Anterior cingulate cortex (tissue), 58 donors: ENCODE measurements around the gene LGALS3BP.
"Not testable (repeated sequence)": the region's sequence is repeated elsewhere in the genome, so short reads cannot be mapped to it uniquely, and the experiment has no call there.

Experiments
- DNase-seq, 58 donors: peaks; one replicate each; lab custom pipeline; 2025; lab: John Stamatoyannopoulos, UW

LGALS3BP gene

DNA sequence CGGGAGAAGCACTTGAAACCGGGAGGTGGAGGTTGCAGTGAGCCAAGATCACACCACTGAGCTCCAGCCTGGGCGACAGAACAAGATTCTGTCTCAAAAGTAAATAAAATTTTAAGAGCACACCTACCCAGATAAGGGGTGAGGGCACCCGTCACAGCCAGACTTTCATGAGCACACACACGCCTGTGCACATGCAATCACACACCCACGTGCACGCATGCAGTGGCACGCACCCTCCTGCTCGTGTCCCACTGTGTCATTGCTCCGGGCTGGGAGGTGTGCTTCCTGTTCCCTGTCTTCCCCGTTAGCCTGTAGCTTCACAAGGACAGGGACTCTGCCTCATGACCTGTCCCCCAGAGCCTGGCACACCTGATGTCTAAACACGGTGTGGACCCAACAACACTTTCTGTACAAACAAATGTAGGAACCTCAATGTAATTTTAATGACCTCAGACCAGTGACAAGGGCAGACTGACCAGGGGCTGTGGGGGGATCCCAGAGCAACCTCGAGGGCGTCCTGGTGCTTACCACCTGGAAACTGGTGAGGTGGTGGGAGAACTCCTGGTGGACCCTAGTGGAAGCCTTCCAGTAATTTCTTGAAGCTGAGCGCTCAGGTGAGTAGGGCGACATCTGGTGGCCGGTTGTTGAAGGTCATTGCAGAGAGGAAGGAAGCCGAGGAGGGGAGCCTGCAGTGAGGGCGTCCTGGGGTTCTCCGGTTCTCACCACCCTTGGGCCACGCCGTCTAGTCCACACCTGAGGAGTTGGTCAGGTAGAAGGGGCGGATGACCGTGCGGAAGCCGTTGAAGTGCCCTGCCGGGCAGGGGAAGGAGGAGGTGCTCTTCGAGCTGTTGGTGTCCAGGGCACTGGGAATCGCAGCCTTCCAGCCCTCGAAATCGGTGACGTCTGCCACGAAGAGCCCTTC lies 8.6 kb downstream of the LGALS3BP start:
- DNase-seq = peak in 55 of 58 donors; percentile 20 to 90 (median 61)

DNA sequence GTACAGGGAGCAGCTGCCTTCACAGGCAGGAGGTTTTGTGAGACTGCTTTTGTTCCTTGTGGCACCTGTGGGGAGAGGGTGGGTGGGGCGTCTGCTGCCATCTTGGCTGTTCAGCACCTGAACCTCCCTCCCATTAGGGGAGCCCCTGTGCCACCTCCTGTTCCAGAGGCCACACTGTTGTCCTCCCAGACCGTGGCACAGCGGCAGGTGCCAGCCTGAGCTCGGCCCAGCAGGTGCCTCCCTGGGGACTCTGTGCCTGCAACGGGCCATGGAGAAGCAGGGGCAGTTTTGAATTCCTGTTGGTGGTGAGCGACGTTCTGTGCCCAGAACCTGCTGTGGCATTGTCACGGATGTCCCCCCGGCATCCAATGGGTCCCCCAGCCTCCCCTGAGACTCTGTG lies 9.9 kb downstream of the LGALS3BP start:
- no peak for DNase-seq

DNA sequence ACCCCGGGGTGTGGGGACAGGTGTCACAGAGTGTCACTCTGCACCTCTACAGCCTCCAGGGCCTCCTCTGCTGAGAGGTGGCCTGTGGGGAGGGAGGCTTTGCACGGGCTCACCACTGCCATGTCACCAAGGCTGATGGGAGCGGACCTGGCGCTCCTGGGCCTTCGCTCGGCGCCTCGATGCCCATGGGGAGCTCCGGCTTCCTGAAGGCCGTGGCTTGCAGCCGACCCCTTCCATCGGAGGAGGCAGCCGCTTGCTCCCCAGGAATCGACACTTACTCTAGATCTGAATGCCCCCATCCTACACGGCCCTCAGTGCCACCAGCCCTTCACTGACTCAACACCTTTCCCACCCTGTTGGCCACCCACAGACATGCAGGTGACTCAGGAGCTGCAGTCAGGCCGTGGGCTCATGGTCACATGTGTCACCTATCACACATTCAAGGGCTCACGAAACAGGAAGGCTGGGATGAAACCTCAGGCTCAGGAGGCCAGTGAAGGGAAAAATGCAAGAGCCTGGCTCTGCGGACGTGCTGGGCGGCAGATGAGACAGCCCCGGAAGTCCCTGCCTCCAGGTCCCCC lies 11.9 kb downstream of the LGALS3BP start:
- DNase-seq = no peak

DNA sequence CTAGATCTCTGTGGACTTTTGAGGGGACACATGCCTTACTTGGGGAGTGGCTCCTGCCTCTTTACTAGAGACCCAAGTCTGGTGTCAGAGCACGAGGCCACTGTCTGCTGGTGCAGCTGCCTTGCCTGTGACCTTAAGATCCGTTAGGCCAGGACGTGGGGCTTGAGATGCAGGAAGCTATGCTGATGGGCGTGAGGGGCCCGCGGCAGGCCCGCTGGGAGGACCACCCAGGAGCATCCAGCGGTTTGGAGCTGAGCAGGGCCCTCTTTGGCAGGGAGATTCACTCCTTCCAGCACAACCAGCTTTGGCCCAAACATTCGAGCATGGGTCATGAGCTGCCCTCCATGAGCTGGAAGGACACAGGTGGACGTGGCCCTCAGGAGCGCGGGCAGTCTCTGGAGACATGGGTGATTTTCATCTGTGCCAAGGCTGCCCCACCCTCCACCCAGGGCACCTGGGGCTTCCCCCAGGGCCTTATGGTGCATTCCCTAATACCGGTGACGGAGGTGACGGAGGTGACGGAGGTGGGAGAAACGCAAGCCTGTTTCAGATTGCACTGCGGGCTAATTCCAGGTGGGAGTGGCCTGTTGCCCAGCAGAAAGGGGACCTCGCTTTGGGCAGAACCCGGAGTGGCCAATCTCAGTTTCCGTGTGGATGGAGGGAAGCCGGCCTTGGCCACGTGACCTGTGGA lies 12.7 kb downstream of the LGALS3BP start:
- no peak for DNase-seq

DNA sequence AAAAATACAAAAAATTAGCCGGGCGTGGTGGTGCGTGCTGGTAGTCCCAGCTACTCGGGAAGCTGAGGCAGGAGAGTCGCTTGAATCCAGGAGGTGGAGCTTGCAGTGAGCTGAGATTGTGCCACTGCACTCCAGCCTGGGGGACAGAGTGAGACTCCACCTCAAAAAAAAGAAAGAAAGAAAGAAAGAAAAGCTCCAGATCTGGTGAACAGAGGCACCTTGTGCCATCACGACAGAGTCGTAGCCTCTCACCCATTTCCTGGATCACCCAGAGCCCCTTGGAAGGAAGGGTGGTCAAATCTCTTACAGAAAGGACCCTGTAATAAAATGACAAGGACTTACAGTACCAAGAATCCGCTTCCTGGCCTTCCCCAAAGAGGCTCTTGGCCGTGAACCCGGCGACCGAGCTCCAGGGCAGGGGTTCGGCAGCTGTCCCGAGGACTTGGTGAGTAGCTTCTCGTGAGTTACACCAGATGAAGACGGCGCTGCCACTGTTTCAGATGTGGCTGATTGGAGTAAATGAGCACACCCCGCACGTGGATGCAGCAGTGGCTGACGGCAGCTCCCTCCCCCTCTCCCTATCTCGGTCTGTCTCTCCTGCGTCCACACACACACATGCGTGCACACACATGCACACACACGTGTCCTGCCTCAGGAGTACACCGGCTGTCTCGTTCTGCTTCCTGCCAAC lies 13.5 kb downstream of the LGALS3BP start:
- peak in 4 of 58 donors; percentile 13 to 26 (median 22) for DNase-seq

DNA sequence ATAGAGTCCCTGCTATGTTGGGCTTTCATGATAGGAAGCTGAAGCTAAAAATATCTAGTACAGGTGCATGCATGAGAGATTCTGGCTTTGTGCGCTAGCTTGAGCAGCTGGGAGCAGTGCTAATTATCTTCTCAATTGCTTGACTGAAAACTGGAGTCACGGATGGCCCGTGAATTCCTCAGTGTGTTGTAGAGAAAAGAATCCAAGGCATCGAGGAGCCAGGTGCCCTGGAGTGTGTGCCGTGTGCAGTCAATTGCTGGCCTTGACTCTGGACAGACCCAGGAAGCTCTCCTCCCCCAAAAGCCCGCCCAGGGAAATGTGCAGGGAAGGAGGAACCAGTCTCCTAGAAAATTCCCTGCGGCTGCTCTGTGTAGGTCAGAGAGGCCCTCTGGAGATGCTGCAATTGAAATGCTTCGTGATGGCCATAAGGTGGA lies 14.2 kb downstream of the LGALS3BP start:
- DNase-seq = no peak

DNA sequence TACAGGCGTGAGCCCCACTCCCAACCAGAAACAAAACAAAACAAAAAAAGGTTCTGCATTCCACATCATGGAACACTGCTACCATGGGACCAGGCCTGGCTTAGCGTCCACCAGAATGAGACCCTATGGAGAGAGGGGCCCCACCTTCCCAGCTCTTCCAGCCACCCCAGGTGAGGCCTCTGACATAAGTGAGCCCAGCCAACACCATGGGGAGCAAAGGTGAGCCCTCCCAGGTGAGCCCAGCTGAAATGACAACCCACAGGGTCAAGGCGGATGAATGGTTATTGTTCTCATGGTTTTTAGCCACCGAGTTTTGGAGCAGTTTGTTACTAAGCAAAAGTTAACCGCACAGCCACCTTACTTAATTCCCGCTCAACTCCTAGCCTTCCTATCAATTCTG lies 16.3 kb downstream of the LGALS3BP start:
- DNase-seq = no peak

DNA sequence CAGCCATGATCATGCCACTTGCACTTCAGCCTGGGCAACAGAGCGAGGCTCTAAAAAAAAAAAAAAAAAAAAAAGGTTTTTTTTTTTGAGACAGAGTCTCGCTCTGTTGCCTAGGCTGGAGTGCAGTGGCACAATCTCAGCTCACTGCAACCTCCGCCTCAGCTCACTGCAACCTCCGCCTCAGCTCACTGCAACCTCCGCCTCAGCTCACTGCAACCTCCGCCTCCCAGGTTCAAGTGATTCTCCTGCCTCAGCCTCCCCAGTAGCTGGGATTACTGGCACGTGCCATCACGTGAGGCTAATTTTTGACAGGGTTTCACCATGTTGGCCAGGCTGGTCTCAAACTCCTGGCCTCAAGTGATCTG lies 16.8 kb downstream of the LGALS3BP start:
- DNase-seq = not testable (repeated sequence)

DNA sequence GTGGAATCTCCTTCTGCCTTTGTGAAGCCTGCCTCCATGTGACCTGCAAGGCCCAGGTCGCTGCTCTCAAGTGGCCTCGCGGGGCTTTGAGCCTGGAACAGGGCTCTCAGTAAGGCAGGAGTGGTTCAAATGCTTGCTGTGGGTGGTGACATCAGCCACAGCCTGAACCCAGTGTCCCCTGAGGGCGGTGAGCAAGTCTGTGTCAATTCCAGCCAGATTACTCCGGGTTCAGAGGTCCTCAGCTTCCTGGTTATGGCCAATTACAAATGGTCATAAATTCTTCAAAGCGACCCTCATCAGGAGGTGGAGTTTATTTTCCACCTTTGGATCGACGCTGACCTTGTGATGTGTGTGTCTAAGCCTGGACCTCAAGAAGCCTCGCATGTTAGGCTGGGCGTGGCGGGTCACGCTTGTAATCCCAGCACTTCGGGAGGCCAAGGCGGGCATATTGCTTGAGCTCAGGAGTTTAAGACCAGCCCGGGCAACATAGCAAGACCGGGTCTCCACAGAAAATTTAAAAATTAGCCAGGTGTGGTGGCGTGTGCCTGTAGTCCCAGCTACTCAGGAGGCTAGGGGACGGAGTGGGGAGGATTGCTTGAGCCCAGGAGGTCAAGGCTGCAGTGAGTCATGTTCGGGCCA lies 17.3 kb downstream of the LGALS3BP start:
- no peak for DNase-seq

DNA sequence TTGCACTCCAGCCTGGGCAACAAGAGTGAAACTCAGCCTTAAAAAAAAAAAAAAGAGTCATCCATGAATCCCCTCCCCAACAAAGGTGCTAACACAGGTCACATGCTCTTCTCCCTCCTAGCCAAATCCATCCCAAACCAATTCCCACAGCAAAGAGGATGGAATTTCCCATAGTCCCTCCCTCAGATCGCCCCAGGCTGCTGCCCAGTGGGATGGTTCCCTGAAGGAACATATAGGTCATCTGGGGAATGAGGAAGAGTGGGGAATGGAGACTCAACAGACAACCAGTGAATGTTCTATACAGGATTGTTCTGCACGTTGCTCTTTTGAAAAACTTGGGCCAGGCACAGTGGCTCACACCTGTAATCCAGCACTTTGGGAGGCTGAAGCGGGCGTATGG lies 18.2 kb downstream of the LGALS3BP start:
- DNase-seq = no peak

DNA sequence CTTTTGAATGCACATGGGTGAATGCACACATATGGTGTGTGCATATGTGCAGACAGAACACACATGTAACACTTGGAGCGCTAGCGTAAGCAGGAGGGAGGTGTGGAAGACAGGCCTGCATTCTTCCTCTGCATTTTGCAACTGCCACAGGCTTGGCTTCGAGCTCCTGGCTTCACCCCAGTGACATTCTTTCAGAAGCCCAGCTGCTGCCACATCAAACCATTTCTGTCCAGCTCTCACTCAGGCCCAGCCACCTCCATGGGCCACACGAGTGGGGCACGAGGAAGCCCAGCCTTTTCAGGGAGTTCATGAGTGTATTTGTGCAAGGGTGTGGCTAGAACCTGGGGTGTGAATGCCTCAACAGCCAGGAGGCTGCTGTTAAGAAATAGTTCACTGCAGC lies 18.8 kb downstream of the LGALS3BP start:
- peak in 1 of 58 donors; percentile 3 for DNase-seq

DNA sequence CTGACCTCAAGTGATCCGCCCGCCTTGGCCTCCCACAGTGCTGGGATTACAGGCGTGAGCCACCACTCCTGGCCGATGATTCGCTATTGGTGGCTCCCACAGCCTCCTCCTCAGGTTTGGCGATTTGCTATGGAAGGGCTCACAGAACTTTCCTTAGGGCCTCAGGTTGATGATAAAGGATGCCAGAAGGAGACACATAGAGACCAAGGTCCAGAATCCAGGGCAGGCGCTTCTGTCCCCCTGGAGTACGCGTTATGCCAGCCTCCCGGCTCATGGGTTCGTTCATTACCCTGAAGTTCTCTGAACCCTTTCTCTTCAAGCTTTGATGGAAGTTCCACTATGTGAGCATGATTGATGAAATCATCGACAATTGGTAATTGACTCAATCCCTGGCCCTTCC lies 19.9 kb downstream of the LGALS3BP start:
- no peak for DNase-seq

DNA sequence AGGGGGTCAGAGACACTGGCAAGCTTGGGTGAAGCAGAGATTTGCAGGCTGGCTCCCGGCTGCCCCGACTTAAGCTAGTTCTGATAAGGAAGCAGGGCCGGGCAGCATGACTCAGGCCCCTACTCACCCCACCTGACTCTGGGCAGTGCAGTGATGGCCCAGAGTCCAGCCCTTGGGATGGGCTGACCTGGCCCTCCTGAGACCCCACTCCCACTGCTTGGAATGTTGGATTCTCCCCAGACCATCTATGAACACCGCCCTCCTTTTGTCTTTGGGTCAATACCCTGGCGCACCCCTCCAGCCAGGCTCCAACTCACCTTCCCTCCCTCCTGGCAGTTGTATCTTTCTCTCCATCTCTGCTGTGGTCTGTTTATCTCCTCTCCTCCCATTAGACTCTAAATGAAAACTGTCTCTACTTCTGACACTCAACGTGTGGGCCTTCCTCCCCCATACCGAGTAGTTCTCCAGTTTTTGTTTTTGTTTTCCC lies 21.0 kb downstream of the LGALS3BP start:
- no peak for DNase-seq

DNA sequence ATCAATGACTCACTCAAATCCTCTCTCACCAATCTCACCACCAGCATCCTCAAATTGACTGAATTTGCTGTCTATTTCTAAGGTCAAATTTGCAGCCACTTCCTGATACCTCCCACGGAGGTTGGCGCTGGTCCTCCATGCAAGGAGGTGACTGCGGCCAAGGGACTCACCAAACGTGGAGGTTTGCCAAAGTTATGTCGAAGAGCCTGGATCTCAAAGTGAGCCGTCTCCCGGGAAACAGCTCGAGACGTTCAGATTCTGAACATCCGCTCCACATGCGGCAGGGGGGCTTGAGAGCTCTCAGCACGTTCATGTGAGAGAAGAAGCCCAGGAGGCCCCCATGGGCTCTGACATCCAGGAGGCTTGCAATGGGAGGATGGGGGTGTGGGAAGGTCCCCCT lies 22.6 kb downstream of the LGALS3BP start:
- DNase-seq = peak in 12 of 58 donors; percentile 5 to 36 (median 18)

DNA sequence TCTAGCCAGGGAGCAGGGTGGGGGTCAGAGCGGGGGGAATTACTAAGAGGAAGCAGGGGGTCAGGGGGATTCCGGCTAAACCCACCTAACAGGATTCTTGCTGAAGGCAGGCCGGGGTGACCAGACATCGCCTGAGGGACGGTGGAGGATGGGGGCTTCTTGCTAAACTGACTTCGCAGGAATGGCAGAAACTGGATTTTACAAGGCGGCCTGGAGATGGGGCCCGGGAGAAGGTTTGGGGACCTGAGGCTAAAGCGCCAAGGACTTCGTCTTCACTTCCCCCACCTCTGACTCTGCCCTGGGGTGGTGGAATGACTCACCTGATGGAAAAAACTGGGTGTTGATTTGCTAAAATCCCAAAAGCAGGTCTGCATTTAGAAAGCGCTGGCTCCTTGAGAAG lies 23.5 kb downstream of the LGALS3BP start:
- DNase-seq = no peak

DNA sequence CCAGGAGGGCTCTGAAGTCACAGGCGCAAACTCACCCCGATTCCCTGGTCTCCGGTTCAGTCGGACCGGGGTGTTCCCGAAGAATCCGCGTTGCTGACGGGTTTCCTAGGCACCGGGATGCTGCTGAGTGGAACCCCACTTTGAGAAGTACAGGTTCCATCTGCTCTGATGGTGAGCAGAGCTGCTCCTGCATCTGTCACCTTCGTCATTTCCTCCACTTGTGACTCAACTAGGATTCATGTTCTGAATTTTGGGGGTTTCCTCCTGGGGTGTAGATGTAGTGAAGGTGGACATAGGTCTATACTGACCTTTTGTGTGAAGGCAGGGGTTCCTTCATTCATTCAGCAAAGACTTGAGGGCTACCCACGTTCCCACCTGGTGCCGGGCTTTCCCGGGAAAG lies 25.0 kb downstream of the LGALS3BP start:
- DNase-seq = no peak

DNA sequence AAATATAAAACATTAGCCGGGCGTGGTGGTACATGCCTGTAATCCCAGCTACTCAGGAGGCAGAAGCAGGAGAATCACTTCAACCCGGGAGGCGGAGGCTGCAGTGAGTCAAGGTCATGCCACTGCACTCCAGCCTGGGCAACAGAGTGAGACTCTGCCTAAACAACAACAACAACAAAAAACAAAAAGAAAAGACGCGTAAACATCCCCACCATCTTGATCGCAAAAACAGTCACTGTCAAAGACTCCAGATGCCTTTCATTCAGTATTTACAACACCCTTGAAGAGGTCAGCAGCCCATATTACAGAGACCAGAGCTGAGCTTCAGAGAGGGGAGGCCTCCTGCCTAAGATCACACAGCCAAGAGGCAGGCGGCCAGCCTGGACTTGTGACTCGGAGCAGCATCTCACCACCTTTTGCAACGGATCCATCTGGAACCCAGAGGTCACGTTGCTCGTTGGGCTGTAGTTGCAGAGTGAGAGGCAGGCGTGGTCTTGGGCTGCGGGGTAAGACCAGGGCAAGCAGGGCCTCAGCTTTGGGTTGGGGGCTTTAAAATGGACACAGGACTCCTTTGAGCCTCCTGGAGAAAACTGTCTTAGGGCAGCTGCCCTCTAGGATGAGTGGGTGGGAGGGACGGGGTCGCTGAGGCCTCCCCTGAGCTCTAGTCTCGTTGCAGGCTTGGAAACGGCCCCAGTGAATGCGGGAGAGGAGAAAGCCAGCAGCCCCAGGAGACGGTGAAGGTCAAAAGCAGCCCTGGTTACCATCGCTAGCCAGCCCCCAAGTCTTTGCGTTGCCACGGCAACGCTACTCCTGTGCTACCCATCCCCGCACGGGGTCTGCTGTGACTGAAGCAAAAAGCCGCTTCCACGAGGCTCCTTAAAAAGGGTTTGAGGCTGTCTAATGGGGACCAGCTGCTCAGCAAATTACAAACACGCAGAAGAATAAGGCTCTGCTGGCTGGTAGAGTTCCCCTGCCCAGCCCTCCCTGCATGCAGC lies 26.1 kb downstream of the LGALS3BP start:
- peak in 16 of 58 donors; percentile 15 to 53 (median 28) for DNase-seq

DNA sequence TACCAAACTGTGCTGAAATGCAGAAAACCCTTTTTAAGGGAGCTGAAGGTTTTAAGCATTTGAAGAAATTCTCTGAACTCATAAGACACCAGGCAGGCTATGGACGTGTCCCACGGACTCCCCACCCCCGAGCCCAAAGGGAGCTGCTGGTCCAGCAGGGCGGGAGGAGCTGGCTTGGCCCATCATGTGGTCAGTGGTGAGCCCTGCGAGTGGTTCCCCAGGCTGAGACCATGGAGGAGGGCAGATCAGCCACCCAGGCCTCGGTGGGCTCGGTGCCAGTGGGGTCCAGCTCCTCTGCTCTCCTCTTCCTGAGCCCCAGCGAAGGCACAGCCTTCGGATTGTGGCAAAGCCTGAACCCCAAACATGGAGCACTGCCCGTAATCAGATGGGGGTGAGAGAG lies 27.0 kb downstream of the LGALS3BP start:
- no peak for DNase-seq
